GM19238 (cell line): ENCODE measurements around the gene MS4A8.
"Not testable (repeated sequence)": the region's sequence is repeated elsewhere in the genome, so short reads cannot be mapped to it uniquely, and the experiment has no call there.

ENCODE experiments used
- DNase-seq: peaks from one replicate; pipeline ENCODE4 v3.0.0; 2011; ENCODE audit warnings: low spot score; ENCODE audit not compliant: insufficient read length

MS4A8 gene, protein sequence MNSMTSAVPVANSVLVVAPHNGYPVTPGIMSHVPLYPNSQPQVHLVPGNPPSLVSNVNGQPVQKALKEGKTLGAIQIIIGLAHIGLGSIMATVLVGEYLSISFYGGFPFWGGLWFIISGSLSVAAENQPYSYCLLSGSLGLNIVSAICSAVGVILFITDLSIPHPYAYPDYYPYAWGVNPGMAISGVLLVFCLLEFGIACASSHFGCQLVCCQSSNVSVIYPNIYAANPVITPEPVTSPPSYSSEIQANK

DNA sequence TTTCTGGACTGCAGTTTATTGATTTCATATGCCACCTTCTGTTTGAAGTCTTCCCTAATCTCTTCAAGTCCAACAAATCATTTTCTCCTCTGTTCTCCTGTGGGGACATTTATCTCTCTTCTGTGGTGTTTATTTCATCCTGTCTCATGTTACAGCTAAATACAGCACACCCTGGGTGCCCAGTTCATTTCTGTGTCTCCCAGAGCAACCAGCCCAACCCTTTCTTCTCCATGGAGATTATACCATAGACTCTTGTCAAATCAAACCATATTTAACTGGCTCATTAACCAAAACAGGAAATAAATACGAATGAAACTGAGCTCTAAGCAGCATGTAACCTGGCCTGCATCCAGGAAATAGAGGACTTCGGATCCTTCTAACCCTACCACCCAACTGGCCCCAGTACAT, at the start of gene MS4A8:
MS4A8 (plus strand) TSS at position 329 of the 408 bp plus-strand sequence. CDS start 1,249 bp downstream, outside the sequence.
- DNase-seq, result no peak

DNA sequence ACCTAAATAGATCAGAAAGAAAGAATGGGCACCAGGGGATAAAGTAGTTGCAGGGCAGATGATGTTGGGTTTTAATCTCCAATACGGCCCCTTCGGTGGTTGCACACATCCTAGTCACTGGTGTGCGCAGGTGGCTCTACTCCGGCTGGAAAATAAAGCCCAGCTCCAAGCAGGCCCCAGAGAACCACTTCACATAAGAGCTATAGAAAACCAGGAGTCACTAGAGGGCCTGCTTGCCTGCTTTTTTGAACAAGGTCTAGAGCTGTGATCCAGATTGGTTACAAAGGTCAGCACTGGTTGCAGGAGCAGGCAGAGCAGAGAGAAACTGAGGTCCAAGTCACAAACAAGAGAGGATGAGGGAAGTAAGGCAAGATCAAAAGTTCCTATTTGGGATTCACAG, 41.5 kb upstream of the MS4A8 start:
- no peak for DNase-seq

DNA sequence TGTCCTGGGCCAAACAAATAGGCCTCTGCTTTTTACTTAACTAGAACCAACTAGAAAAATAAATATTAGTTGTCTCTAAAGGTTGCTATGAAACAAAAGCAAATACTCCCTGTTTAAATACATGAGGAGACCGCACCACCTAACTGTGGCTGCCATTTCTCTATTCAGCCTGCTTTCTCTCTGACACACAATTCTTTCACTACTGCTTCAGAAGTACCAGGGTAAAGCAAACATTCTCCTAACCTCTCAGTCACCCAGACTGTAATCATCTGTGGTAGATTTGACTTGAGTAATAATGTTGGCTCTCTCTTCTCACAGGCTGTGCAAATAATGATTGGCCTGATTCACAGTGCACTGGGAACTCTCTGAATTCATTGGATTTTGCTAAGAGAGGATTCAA, 41.0 kb upstream of the MS4A8 start:
- no peak for DNase-seq

DNA sequence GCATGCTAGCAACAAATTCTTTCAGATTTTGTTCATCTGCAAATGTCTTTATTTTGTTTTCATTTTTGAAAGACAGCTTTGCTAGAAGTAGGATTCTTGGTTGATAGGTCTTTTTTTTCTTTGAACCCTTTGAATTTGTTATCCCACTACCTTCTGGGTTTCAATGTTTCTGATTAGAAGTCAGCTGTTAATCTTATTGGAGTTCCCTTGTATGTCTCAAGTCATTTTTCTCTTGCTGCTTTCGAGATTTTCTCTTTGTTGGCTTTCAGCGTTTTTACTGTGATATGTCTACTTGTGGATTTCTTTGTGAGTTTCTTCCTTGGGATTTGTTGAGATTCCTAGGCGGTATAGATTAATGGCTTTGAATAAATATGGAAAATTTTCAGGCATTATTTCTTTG, 27.2 kb upstream of the MS4A8 start:
- no peak for DNase-seq

DNA sequence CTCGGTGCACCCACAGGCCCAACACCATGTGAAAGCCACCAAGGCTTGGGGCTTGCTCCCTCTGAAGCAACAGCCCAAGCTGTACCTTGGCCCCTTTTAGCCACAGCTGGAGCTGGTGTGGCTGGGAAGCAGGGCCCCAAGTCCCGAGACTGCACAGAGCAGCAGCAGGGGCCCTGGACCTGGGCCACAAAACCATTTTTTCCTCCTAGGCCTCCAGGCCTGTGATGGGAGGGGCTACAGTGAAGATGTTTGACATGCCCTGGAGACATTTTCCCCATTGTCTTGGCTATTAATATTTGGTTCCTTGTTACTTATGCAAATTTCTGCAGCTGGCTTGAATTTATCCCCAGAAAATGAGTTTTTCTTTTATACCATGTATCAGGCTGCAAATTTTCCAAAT, 21.2 kb upstream of the MS4A8 start:
- DNase-seq, result not testable (repeated sequence)

DNA sequence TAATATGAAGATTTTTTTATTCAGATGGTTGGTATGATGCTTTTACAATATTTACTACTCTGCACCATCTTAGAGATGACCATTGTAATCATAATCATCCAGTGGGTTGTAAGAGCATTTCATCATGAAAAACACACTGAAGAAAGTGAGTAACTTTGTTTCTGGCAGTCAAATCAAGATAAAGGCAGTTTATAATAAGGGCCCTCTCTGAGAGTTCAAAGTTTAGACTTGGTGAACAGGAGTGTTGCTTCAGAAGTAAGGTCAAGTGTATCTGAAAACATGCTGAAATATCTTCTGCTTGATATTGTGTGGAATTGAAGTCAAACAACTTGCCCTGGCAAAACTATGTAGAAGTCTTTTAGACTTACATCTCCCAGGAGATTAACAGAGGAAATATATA, 19.5 kb upstream of the MS4A8 start:
- no peak for DNase-seq

DNA sequence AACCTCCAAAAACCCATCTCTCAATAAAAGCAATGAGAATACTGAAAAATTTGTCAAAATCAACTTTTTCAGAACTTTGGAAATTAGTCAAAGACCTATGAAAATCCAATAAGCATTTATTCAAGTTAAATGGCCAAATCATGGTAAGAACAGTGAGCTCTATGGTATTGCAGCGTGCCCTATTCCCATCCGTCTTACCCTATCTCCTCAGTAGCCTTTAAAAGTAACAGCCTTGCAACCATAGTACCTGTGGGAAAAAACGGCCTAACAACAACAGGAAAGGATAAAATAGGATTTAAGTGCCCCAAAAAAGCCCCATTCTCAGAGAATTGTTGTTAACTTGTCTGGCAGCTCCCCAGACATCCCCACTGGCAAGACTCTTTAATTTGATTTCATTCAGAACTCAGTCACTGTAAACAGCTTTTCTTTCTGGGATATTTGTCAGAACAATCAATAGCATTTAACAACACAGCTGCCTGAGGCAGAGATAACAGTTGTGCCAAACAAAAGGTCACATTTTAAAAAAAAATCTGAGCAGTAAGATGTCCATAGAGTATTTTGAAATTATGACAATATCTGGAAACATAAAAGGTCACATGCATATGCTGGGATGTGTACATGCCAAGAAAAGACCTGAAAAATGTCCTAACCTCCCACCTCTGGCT, 18.8 kb upstream of the MS4A8 start:
- no peak for DNase-seq

DNA sequence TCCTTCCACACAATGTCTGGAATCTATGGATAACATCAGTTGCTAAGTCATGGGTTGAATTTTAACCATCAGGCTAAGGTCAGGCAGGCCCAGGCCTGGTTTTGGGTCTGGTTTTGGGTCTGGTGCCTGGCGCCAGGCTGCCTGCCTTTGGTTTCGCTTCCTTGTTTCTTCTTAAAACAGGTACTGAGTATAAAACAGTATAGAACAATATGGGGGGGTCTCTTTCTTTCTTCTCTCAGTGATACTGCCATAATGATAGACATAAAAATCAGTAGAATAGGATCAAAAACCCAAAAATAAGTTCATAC, 14.9 kb upstream of the MS4A8 start:
- not testable (repeated sequence) for DNase-seq

DNA sequence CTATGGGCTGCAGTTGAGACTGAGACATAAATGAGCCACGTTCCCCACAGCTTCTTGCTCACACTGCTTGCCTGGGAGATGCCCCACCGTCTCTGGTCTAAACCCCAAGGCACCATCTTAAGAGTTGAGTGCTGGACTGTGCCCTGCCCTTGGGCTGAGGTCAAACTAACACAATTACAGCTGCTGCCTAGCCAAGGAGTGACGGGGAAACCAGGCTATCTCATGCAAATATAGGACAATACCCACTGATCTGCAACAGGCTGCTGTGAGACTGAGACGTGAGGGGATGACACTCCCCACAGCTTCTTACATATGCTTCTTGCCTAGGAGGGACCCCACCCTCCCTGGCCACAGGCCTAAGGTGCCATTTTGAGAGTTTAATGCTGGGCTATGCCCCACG, 7.8 kb upstream of the MS4A8 start:
- no peak for DNase-seq

DNA sequence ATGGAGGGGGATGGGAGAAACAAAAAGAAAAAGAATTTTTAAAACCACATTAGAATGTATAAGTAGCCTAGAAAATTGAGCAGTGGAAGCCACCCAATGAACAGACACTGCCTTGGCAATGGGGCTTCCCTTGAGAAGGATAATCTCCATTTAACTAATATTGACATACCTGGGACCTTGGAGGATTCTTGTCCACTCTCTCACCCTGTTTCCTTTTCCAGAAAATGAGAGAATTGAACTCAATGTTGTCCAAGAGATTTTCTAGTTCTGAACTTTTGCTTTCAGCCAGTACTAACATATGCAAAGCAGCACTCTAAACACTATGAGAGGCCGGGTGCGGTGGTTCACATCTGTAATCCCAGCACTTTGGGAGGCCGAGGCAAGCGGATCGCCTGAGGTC, 524 bp downstream of the MS4A8 start:
- DNase-seq, result no peak

DNA sequence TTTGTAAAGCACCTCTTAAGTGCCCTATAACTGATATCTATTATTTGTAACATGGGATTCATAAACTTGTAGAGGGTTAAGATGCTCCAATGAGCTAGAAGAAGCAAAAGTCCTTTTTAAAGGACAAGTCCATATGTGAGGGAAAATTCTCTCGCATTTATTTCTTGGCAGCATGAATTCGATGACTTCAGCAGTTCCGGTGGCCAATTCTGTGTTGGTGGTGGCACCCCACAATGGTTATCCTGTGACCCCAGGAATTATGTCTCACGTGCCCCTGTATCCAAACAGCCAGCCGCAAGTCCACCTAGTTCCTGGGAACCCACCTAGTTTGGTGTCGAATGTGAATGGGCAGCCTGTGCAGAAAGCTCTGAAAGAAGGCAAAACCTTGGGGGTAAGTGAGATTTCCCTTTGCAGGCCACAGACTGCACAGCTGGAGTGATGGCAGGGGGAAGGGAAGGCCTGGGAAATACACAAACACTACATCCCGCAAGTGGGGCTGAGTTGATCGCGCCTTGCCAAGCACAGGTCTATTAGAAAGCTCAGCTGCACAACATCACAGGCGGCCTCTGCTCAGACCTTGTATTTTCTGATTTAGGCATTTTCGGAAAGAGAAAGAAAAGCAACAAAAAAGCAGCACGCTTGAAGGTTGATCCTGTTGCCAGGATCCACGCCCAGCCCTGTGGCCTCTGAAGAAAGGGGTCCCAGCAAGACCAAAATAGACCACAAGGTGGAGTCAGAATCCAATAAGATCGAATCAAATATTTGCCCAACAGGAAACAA, 1.5 kb downstream of the MS4A8 start:
- DNase-seq, result no peak

DNA sequence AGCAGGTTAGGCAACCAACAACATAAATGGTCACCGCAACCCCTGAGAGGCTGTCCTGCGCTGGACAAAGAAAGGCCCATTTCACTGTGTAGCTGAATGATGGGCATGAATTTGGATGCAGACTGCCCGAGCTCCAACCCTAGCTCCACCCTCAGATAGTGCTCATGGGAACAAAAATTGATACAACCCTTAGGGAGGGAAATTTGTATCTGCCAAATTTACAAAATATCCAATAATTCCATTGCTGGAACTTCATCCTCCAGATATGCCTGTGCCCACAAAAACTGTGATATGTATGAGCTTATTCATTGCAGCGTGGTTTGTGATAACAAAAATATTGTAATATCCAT, 2.0 kb downstream of the MS4A8 start:
- DNase-seq, result no peak

DNA sequence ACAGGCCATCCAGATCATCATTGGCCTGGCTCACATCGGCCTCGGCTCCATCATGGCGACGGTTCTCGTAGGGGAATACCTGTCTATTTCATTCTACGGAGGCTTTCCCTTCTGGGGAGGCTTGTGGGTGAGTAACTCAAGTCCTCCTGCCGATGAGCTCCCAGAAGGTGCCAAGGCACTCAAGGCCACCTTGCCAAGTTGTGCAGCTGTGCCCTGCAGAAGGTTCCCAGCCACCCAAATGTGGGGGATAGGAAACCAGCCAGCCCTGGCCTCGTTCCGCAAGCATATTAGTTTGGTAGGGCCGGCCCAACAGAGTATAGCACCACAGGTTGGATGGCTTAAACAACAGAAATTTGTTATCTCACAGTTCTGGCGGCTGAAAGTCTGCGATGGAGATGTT, 4.0 kb downstream of the MS4A8 start:
- DNase-seq, result no peak

DNA sequence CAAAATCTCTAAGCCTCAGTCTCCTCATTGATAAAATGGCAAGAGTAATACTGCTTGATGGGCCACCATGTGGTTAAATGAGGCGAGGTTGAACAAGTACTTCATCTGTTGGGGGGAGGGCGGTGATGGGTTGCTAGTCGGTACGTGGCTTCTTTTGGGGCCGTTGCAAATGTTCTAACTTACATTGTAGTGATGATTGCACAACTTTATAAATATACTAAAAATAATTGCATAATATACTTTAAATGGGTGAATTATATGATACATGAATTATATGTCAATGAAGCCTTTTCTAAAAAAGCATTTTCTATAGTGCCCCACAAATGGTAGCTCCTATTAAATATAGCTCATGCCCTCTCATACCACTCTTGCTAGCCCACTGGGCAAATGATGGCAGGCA, 6.5 kb downstream of the MS4A8 start:
- DNase-seq, result no peak

DNA sequence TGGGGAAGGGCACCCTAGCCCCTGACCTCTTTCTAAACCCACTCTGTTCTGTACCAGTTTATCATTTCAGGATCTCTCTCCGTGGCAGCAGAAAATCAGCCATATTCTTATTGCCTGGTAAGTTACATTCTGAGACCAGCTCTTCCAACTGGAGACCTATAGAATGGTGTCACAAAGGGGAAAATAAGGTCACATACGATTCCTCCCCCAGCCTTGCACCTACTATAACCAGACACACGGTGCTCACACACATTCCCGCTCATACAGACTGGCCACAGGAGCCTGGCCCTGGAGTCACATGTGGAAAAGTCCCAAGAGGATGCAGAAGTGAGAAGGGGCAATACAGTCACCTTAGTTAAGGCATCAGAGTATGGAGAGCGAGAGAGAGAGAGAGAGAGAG, 7.5 kb downstream of the MS4A8 start:
- no peak for DNase-seq

DNA sequence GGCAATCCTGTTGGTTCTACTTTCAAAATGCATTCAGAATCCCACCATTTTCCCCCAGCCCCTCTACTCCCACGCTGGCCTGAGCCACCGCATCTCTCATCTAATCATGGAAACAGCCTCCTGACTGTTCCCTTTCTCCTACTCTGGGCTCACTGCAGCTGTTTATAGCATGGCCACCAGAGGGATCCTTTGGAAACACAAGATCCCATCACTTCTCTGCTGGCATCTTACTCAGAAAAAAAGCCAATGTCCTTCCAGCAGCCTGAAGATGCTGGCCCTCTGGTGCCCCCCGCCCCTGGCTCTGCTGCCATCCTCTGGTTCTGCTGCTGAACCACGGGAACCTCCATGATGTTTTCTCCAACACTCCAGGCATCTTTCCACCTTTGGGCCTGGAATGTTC, 11.1 kb downstream of the MS4A8 start:
- DNase-seq, result no peak

DNA sequence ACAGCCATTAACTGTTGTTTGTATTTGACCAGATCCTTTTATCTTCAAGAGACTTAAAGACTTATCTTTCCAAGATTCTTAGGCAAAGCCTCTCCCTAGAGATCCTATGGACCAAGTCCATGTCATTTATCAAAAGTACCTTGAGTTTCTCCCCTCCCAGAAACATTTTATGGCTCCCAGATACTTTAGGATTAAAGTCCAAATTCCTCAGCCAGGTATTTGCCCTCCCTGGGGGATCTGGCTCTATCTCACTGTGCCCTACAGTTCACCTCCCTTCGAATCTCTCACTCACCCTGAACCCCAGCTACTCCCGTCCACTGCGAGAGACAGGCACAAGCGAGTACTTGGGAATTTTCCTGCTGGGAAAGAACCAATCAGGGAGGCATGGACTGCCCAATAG, 11.9 kb downstream of the MS4A8 start:
- no peak for DNase-seq

DNA sequence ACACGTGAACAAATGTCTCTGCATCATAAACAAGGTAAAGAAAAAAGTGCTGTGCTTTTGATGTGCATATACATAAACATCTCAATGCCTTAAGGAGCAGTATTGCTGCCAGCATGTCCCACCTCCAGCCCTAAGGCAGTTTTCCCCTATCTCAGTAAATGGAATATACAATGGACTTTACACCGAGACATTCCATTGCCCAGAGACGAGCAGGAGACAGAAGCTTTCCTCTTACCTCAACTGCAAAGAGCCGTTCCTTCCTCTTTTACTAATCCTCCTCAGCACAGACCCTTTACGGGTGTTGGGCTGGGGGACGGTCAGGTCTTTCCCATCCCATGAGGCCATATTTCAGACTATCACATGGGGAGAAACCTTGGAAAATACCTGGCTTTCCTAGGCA, 14.0 kb downstream of the MS4A8 start:
- DNase-seq, result not testable (repeated sequence)

DNA sequence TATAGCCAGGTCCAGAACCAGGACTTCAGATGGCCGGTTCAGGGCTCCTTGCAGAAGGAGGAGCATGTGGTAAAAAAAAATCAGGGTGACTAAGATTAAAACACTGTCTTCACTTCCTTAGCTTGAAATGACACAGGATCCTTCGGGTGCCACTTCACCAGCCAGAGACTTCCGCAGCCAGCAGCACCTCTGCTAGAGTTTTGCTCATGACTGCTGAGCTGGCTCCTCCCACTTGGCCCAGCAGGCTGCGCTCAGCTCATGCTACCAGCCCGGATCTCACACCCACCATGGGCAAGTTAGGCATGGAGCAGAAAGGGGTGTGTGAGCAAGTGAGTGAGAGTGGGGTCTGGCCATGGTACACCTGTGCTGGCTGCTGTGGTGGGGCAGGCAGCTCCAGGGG, 18.5 kb downstream of the MS4A8 start:
- DNase-seq, result no peak

DNA sequence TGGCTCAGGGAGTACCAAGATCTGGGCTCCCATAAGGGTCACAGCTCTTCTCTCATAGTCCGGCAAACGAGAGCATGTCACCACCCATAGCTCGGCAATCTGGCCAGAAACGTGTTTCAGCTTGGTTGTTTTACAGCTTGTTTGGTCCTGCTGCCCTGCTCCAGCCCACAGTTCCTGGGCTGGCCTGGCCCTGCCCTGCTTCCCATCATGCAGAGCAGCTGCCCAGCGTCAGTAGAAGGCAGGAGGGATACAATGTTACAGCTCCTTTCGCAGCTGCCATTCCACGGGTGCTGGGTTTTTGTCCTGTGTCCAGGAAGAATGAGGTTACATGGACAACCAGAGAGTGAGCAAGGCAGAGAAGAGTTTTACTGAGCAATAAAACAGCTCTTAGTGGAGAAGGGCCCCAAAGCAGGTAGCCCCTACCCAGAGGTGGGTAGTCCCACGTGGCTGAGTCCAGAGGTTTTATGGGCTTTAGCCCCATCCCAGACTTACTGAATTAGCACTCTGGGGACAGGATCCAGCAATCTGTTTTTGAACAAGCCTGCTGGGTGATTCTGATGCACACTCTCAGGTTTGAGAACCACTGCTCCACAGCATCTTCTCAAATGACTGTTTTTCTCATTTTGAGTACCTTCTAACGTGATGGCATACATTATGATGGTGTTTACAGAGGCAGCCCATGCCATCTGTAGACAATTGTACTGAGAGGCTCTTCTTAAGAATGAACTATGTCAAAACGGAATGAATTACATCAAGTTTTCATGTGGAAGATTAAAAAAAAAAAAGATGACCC, 19.3 kb downstream of the MS4A8 start:
- no peak for DNase-seq

DNA sequence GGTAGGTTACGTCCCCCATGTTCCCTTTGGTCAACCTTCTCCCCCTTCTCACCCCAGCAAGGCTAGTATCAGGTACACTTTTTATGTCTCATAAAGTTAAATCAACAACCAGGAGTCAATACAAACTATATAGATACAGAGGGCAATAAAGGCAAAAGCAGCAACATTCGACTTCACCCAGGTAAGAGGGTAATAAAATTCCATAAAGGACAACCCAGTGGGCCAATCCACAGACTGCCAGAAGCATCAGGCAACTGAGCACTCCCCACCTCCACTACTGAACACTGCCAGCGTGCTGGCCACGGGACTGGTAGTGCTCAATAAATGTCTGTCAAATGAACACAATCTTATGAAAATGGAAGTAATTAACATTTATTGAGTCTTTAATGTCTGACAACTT, 20.0 kb downstream of the MS4A8 start:
- DNase-seq, result no peak

DNA sequence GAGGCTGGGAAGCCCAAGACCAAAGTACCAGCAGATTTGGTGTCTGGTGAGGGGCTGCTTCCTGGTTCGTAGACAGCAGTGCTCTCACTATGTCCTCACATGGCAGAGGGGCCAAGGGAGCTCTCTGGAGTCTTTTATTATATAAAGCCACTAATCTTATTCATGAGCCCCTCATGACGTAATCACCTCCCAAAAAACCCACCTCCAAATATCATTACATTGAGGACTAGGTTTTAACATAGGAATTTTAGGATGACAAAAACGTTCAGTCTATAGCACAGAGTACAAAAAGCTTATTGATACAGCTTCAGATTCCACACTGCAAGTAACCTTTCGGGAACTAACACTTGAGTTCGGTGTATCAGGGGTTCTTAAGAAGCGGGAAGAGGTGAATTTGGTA, 21.0 kb downstream of the MS4A8 start:
- no peak for DNase-seq
